WTC11 (cell line): ENCODE data around the gene REX1BD. TPM values are rescaled to one million over a fixed set of nuclear protein-coding genes. Genes with fewer than 3 reads are reported as not detected.

Experiments
- ATAC-seq: fragments of 200-7000 bp; cut with Tn5 transposase; 2 replicates; pipeline ENCODE4 v1.10.0; 2021; ENCODE audit warnings: mild to moderate bottlenecking, moderate library complexity
- CTCF ChIA-PET: fragments of 300-600 bp; sonication (Branson Sonifier 250); formaldehyde crosslinking; loops from one replicate; lab custom pipeline; 2021; ENCODE audit warnings: antibody characterized with exemption; lab: Charles Lee
- POLR2A ChIA-PET: fragments of 350-600 bp; sonication (Branson Sonifier 250); formaldehyde crosslinking; loops from one replicate; lab custom pipeline; 2021; ENCODE audit warnings: antibody characterized with exemption; lab: Charles Lee
- DNase-seq: peaks from one replicate; pipeline ENCODE4 v3.0.0; 2021; ENCODE audit warnings: low spot score
- H3K27ac Mint-ChIP-seq: 2 replicates; pipeline ENCODE4 v1.8.0; 2021; ENCODE audit warnings: mixed read lengths
- H3K27me3 Mint-ChIP-seq: 2 replicates; pipeline ENCODE4 v1.8.0; 2021; ENCODE audit warnings: low read depth, mild to moderate bottlenecking, moderate library complexity, mixed read lengths
- H3K36me3 Mint-ChIP-seq: 2 replicates; pipeline ENCODE4 v1.8.0; 2021; ENCODE audit warnings: mixed read lengths
- H3K4me1 Mint-ChIP-seq: 2 replicates; pipeline ENCODE4 v1.8.0; 2022; ENCODE audit warnings: mixed read lengths
- H3K4me3 Mint-ChIP-seq: 2 replicates; pipeline ENCODE4 v1.8.0; 2021; ENCODE audit warnings: mild to moderate bottlenecking, moderate library complexity, mixed read lengths
- H3K9me3 Mint-ChIP-seq: 2 replicates; pipeline ENCODE4 v1.8.0; 2021; ENCODE audit warnings: mixed read lengths
- AFF4 ChIP-seq: sonication (generic); formaldehyde crosslinking; IDR thresholded peaks from 2 replicates; pipeline ENCODE4 v1.8.1; 2023; ENCODE audit warnings: mild to moderate bottlenecking, missing genetic modification reagents, borderline replicate concordance
- CDX4 ChIP-seq: fragments of 250-450 bp; sonication (Bioruptor Pico); IDR thresholded peaks from 2 replicates; pipeline ENCODE4 v1.9.0; 2021; ENCODE audit warnings: moderate library complexity, mild to moderate bottlenecking, inconsistent platforms, borderline replicate concordance
- CREB1 ChIP-seq: sonication (generic); formaldehyde crosslinking; IDR thresholded peaks from 2 replicates; pipeline ENCODE4 v1.8.0; 2023; ENCODE audit warnings: mild to moderate bottlenecking, missing genetic modification reagents
- E2F4 ChIP-seq: sonication (generic); formaldehyde crosslinking; IDR thresholded peaks from 2 replicates; pipeline ENCODE4 v1.8.1; 2022; ENCODE audit warnings: low read depth, mild to moderate bottlenecking, moderate library complexity, missing genetic modification reagents, borderline replicate concordance
- EMX1 ChIP-seq: fragments of 250-450 bp; sonication (Bioruptor Pico); IDR thresholded peaks from 2 replicates; pipeline ENCODE4 v1.8.0; 2021; ENCODE audit warnings: mild to moderate bottlenecking
- ESRRA ChIP-seq: sonication (generic); formaldehyde crosslinking; IDR thresholded peaks from 2 replicates; pipeline ENCODE4 v1.8.1; 2022; ENCODE audit warnings: mild to moderate bottlenecking, missing genetic modification reagents, borderline replicate concordance
- NFATC4 ChIP-seq: fragments of 250-450 bp; sonication (Bioruptor Pico); IDR thresholded peaks from 2 replicates; pipeline ENCODE4 v1.9.0; 2021; ENCODE audit warnings: mild to moderate bottlenecking
- NFYB ChIP-seq: sonication (generic); formaldehyde crosslinking; conservative IDR thresholded peaks from 2 replicates; pipeline ENCODE4 v1.8.0; 2022; ENCODE audit warnings: low read depth, missing genetic modification reagents
- RELA ChIP-seq: sonication (generic); formaldehyde crosslinking; IDR thresholded peaks from 2 replicates; pipeline ENCODE4 v1.8.1; 2022; ENCODE audit warnings: missing genetic modification reagents, mild to moderate bottlenecking, borderline replicate concordance
- TEAD4 ChIP-seq: sonication (generic); formaldehyde crosslinking; IDR thresholded peaks from 2 replicates; pipeline ENCODE4 v1.8.0; 2022; ENCODE audit warnings: mild to moderate bottlenecking, missing genetic modification reagents
- ZBTB21 ChIP-seq: sonication (generic); formaldehyde crosslinking; IDR thresholded peaks from 2 replicates; pipeline ENCODE4 v1.8.1; 2023; ENCODE audit warnings: mild to moderate bottlenecking, missing genetic modification reagents, borderline replicate concordance
- total RNA-seq: library from RNA; stranded (reverse); gene quantifications from 3 replicates; pipeline ENCODE4 v1.2.3, GENCODE V29; 2021
- TF ChIP-seq, protein P1 (sequence below): fragments of 250-450 bp; sonication (Bioruptor Pico); IDR thresholded peaks from 2 replicates; pipeline ENCODE4 v1.9.0; 2021; ENCODE audit warnings: mild to moderate bottlenecking, borderline replicate concordance
- TF ChIP-seq, protein P2 (sequence below): fragments of 250-450 bp; sonication (Bioruptor Pico); IDR thresholded peaks from 2 replicates; pipeline ENCODE4 v2.1.2; 2022; ENCODE audit warnings: mild to moderate bottlenecking, moderate library complexity
- TF ChIP-seq, protein P3 (sequence below): sonication (generic); formaldehyde crosslinking; IDR thresholded peaks from 2 replicates; pipeline ENCODE4 v1.8.1; 2023; ENCODE audit warnings: mild to moderate bottlenecking, missing genetic modification reagents

The REX1BD gene
- total RNA-seq, 1 experiment from 2014 or later: 90.2 TPM

DNA sequence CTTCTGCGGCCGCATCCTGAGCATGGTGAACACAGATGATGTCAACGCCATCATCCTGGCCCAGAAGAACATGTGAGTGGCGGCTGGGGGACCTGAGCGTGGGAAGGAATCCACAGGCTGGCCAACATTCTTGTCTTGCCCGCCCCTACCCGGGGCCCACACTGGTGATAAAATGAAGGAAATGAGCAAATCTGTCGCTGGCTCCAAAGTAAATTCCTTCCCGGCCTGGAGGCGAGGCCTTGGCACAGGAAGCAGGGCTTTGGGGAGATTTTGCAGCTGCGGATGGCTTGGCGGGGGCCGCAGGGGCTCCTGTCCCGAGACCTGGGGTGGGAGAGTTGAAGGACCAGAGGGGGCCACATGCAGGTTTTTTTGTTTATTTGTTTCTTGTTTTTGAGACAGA, 26.5 kb upstream of the REX1BD start (continued):
- TF ChIP-seq, protein P1, sequence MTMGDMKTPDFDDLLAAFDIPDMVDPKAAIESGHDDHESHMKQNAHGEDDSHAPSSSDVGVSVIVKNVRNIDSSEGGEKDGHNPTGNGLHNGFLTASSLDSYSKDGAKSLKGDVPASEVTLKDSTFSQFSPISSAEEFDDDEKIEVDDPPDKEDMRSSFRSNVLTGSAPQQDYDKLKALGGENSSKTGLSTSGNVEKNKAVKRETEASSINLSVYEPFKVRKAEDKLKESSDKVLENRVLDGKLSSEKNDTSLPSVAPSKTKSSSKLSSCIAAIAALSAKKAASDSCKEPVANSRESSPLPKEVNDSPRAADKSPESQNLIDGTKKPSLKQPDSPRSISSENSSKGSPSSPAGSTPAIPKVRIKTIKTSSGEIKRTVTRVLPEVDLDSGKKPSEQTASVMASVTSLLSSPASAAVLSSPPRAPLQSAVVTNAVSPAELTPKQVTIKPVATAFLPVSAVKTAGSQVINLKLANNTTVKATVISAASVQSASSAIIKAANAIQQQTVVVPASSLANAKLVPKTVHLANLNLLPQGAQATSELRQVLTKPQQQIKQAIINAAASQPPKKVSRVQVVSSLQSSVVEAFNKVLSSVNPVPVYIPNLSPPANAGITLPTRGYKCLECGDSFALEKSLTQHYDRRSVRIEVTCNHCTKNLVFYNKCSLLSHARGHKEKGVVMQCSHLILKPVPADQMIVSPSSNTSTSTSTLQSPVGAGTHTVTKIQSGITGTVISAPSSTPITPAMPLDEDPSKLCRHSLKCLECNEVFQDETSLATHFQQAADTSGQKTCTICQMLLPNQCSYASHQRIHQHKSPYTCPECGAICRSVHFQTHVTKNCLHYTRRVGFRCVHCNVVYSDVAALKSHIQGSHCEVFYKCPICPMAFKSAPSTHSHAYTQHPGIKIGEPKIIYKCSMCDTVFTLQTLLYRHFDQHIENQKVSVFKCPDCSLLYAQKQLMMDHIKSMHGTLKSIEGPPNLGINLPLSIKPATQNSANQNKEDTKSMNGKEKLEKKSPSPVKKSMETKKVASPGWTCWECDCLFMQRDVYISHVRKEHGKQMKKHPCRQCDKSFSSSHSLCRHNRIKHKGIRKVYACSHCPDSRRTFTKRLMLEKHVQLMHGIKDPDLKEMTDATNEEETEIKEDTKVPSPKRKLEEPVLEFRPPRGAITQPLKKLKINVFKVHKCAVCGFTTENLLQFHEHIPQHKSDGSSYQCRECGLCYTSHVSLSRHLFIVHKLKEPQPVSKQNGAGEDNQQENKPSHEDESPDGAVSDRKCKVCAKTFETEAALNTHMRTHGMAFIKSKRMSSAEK (CRISPR knock-in tag): no peak
- no peak for TF ChIP-seq AFF4
- TF ChIP-seq NFATC4 (CRISPR knock-in tag): no peak
- no peak for TF ChIP-seq E2F4 (CRISPR knock-in tag)
- TF ChIP-seq, all 79 proteins: peak for 0

DNA sequence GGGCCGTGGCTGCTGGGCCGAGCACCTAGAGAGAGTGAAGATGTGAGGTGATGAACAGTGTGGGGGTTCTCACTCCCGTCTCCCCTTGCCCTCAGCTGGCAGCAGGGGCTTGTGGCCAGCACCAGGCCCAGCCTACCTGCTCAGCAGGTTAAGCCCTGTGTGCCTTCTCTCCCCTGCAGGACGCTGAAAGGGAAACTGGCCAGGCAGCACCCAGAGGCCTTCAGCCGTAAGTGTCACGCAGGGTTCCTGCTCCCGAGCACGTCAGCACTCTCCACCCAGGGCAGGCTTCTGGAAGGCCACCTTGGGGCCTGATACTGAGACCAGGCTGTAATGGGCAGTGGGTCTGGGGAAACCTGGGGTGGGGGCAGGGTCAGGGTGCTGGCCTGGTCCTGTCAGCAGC, 21.6 kb upstream of the REX1BD start:
- Mint-ChIP-seq H3K27me3 (no peaks in the 10 kb centered on the region), H3K9me3 (no peaks in the 10 kb centered on the region), H3K27ac (no peak overlapping the region), H3K36me3 (peaks cover 58% of the 10 kb centered on the region), H3K4me1 (0 out of 2 replicates have a peak, but pooled peaks cover 2% of the 10 kb centered on the region), H3K4me3 (no peak overlapping the region)
- ChIA-PET CTCF (interaction anchor here (0.9 kb wide), 1 partner anchor 9 kb away, joined by 3 read pairs; the partner anchor contains the start of gene KXD1), POLR2A (interaction anchor here (0.5 to 0.6 kb wide), 2 partner anchors 8 to 116 kb away, joined by 3 read pairs; no protein-coding TSS in a partner anchor)
- DNase-seq (no peak), ATAC-seq (no peak)
- TF ChIP-seq, protein P2, sequence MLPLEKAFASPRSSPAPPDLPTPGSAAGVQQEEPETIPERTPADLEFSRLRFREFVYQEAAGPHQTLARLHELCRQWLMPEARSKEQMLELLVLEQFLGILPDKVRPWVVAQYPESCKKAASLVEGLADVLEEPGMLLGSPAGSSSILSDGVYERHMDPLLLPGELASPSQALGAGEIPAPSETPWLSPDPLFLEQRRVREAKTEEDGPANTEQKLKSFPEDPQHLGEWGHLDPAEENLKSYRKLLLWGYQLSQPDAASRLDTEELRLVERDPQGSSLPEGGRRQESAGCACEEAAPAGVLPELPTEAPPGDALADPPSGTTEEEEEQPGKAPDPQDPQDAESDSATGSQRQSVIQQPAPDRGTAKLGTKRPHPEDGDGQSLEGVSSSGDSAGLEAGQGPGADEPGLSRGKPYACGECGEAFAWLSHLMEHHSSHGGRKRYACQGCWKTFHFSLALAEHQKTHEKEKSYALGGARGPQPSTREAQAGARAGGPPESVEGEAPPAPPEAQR (CRISPR knock-in tag): no peak
- TF ChIP-seq EMX1 (no peak), ESRRA (CRISPR knock-in tag) (no peak), CREB1 (CRISPR knock-in tag) (no peak), RELA (no peak), CDX4 (no peak), TEAD4 (CRISPR knock-in tag) (no peak), ZBTB21 (CRISPR knock-in tag) (no peak), NFYB (CRISPR knock-in tag) (no peak)
- TF ChIP-seq, protein P3, sequence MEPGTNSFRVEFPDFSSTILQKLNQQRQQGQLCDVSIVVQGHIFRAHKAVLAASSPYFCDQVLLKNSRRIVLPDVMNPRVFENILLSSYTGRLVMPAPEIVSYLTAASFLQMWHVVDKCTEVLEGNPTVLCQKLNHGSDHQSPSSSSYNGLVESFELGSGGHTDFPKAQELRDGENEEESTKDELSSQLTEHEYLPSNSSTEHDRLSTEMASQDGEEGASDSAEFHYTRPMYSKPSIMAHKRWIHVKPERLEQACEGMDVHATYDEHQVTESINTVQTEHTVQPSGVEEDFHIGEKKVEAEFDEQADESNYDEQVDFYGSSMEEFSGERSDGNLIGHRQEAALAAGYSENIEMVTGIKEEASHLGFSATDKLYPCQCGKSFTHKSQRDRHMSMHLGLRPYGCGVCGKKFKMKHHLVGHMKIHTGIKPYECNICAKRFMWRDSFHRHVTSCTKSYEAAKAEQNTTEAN (CRISPR knock-in tag): no peak
